Endothelial cell of umbilical vein (primary cell): ENCODE measurements around the gene PPP1R1B. TPM values are rescaled to one million over a fixed set of nuclear protein-coding genes. Genes with fewer than 3 reads are reported as not detected.

Experiments
- BruUV-seq: library from RNA; stranded (reverse); fragments of 400-500 nt; replicated peaks from 2 replicates; lab custom pipeline; 2021; lab: Mats Ljungman, UMichigan
- CTCF ChIA-PET: fragments of 300-600, 350-600 bp; sonication (Branson Sonifier 250); formaldehyde crosslinking; loops from one replicate; lab custom pipeline; 2021; ENCODE audit warnings: antibody characterized with exemption, inconsistent platforms; lab: Charles Lee
- POLR2A ChIA-PET: fragments of 300-600, 350-600 bp; sonication (Branson Sonifier 250); formaldehyde crosslinking; loops from one replicate; lab custom pipeline; 2021; ENCODE audit warnings: antibody characterized with exemption, inconsistent platforms; lab: Charles Lee
- DNase-seq: peaks from one replicate; pipeline ENCODE4 v3.0.0-alpha.2; 2011; ENCODE audit warnings: low read depth, low spot score
- FAIRE-seq: peaks from 2 replicates; lab custom pipeline; 2011; peaks lifted over from hg19 to GRCh38; lab: Jason Lieb, UNC
- H2AFZ ChIP-seq: 2 replicates; pipeline ENCODE4 v1.6.0; 2012; ENCODE audit warnings: low read depth, low read length, control low read depth, inconsistent platforms
- H3K27ac ChIP-seq: 2 replicates; pipeline ENCODE4 v1.5.1; 2011; ENCODE audit warnings: low read depth, mild to moderate bottlenecking, control low read depth, low read length, moderate library complexity; ENCODE audit not compliant: insufficient read depth
- H3K27me3 ChIP-seq, 2 experiments: 2 replicates each; pipeline versions ENCODE4 v1.6.0 to v1.6.1; 2011; ENCODE audit warnings: low read length in 2 of 2, mixed read lengths in 1 of 2; ENCODE audit not compliant: control insufficient read depth in 2 of 2, insufficient read depth in 2 of 2
- H3K36me3 ChIP-seq, 2 experiments: 2 replicates in 1 of 2; 3 replicates in 1 of 2; pipeline ENCODE4 v1.5.1; 2011; ENCODE audit warnings: low read length in 2 of 2, mild to moderate bottlenecking in 1 of 2, moderate library complexity in 1 of 2; ENCODE audit not compliant: control insufficient read depth in 2 of 2, insufficient read depth in 2 of 2; ENCODE audit errors: extremely low read depth in 1 of 2
- H3K4me1 ChIP-seq: 3 replicates; pipeline ENCODE4 v1.5.1; 2011; ENCODE audit warnings: mild to moderate bottlenecking, low read length; ENCODE audit not compliant: control insufficient read depth, insufficient read depth; ENCODE audit errors: extremely low read depth
- H3K4me2 ChIP-seq: 2 replicates; pipeline ENCODE4 v1.6.1; 2011; ENCODE audit warnings: low read length, control low read depth, mixed read lengths; ENCODE audit not compliant: insufficient read depth
- H3K4me3 ChIP-seq, 3 experiments: fragments of 200-600 bp in 1 of 3; sonication (generic), shearing (Covaris generic) in 1 of 3; replicated peaks in 1 of 3; 2 replicates each; pipeline ENCODE4 v1.5.1; 2011 to 2016; ENCODE audit warnings: control low read depth in 3 of 3, low read length in 3 of 3, mild to moderate bottlenecking in 2 of 3, inconsistent platforms in 1 of 3, low read depth in 1 of 3, moderate library complexity in 1 of 3; ENCODE audit not compliant: insufficient read depth in 1 of 3
- H3K79me2 ChIP-seq: 2 replicates; pipeline ENCODE4 v1.6.0; 2012; ENCODE audit warnings: low read length, inconsistent platforms; ENCODE audit not compliant: control insufficient read depth, insufficient read depth
- H3K9ac ChIP-seq: replicated peaks from 2 replicates; pipeline ENCODE3; 2011; ENCODE audit warnings: low read length, control low read depth; ENCODE audit not compliant: insufficient read depth; ENCODE audit errors: extremely low read depth
- H3K9me1 ChIP-seq: replicated peaks from 3 replicates; pipeline ENCODE4 v1.6.0; 2011; ENCODE audit warnings: mild to moderate bottlenecking, low read length; ENCODE audit not compliant: control insufficient read depth, insufficient read depth; ENCODE audit errors: extremely low read depth
- H3K9me3 ChIP-seq: replicated peaks from 2 replicates; pipeline ENCODE4 v1.5.1; 2012; ENCODE audit warnings: low read length, inconsistent platforms; ENCODE audit not compliant: control insufficient read depth, insufficient read depth
- H4K20me1 ChIP-seq: replicated peaks from 2 replicates; pipeline ENCODE3; 2011; ENCODE audit warnings: mild to moderate bottlenecking, low read length; ENCODE audit not compliant: control insufficient read depth, insufficient read depth; ENCODE audit errors: extremely low read depth
- EZH2 ChIP-seq: IDR thresholded peaks from 2 replicates; pipeline ENCODE4 v1.6.1; 2012; ENCODE audit warnings: borderline replicate concordance, low read depth, mild to moderate bottlenecking, moderate library complexity, low read length, inconsistent platforms; ENCODE audit not compliant: severe bottlenecking
- FOS ChIP-seq: IDR thresholded peaks from 2 replicates; pipeline ENCODE4 v1.6.1; 2011; ENCODE audit warnings: mild to moderate bottlenecking, low read length, moderate library complexity, borderline replicate concordance; ENCODE audit not compliant: insufficient read depth
- GATA2 ChIP-seq: IDR thresholded peaks from 2 replicates; pipeline ENCODE4 v1.7.0; 2011; ENCODE audit warnings: low read depth, mild to moderate bottlenecking, moderate library complexity, mixed read lengths, low read length; ENCODE audit not compliant: insufficient read length, insufficient read depth
- JUN ChIP-seq: IDR thresholded peaks from 2 replicates; pipeline ENCODE4 v1.6.1; 2011; ENCODE audit warnings: borderline replicate concordance, low read depth; ENCODE audit not compliant: insufficient read length, insufficient read depth
- MAX ChIP-seq: IDR thresholded peaks from 2 replicates; pipeline ENCODE4 v1.6.1; 2011; ENCODE audit not compliant: insufficient read depth, insufficient read length
- MYC ChIP-seq: IDR thresholded peaks from one replicate; pipeline ENCODE4 v1.6.1; 2011; ENCODE audit warnings: mild to moderate bottlenecking, low read depth, low read length
- POLR2A ChIP-seq: IDR thresholded peaks from 2 replicates; pipeline ENCODE4 v1.6.1; 2012; ENCODE audit warnings: low read depth, mild to moderate bottlenecking, control low read depth, low read length
- POLR2AphosphoS5 ChIP-seq: IDR thresholded peaks from 2 replicates; pipeline ENCODE4 v1.6.1; 2012; ENCODE audit warnings: low read depth, mild to moderate bottlenecking, control low read depth, low read length, moderate library complexity; ENCODE audit not compliant: insufficient read depth
- dilution Hi-C: fragments of 300-500 bp; cut with MboI; formaldehyde crosslinking; loops from one replicate; pipeline ENCODE4 v1.15.0; 2019; ENCODE audit warnings: low sequenced_read_pairs; ENCODE audit not compliant: extremely low pct_ligation_motif_present
- intact Hi-C: fragments of 100-400 bp; cut with micrococcal nuclease; formaldehyde crosslinking; loops from one replicate; pipeline ENCODE4 v1.10.0; 2022
- polyA plus RNA-seq, 4 experiments: library from polyadenylated mRNA; depleted of rRNA in 3 of 4; stranded (reverse) in 3 of 4; unstranded in 1 of 4; fragments of >200 nt; gene quantifications; 2 replicates each; pipeline versions ENCODE4 v1.2.1 to v1.2.3, GENCODE V29; 2011 to 2012; ENCODE audit warnings: missing spikeins in 1 of 4
- total RNA-seq: library from RNA; stranded (reverse); gene quantifications from 2 replicates; pipeline ENCODE4 v1.2.3, GENCODE V29; 2021
- TF ChIP-seq, protein P1 (sequence below), 2 donors: IDR thresholded peaks; 1 replicate in 1 of 2; 2 replicates in 1 of 2; pipeline ENCODE4 v1.5.1; 2011; ENCODE audit warnings: low read length in 2 of 2, mild to moderate bottlenecking in 2 of 2, moderate library complexity in 2 of 2, control low read depth in 1 of 2, inconsistent platforms in 1 of 2, low read depth in 1 of 2; ENCODE audit not compliant: insufficient read depth in 1 of 2; ENCODE audit errors: extremely low read depth in 1 of 2

Gene PPP1R1B
- total and polyA plus RNA-seq, 2 donors (not counting 3 experiments of a cell fraction or from before 2014, with no cell fraction given) = not detected

DNA sequence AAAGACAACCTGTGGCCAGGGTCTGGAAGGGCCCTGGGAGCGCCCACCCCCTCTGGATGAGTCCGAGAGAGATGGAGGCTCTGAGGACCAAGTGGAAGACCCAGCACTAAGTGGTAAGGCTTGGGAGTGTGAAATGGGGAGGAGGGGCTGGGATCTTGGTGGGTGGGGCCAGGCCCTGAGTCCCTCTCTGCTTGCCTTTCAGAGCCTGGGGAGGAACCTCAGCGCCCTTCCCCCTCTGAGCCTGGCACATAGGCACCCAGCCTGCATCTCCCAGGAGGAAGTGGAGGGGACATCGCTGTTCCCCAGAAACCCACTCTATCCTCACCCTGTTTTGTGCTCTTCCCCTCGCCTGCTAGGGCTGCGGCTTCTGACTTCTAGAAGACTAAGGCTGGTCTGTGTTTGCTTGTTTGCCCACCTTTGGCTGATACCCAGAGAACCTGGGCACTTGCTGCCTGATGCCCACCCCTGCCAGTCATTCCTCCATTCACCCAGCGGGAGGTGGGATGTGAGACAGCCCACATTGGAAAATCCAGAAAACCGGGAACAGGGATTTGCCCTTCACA, 8.9 kb downstream of the PPP1R1B start:
- Histone ChIP-seq H3K9me1 (no peaks in the 10 kb centered on the region), H4K20me1 (no peaks in the 10 kb centered on the region), H2AFZ (no peak overlapping the region), H3K27me3 (peaks cover 9 to 15% of the 10 kb centered on the region in 2 experiments), H3K9me3 (no peaks in the 10 kb centered on the region), H3K4me3 (no peak overlapping the region), H3K27ac (no peak overlapping the region), H3K4me2 (no peak overlapping the region), H3K36me3 (no peaks in the 10 kb centered on the region), H3K79me2 (peaks cover 16% of the 10 kb centered on the region), H3K9ac (no peak overlapping the region), H3K4me1 (peaks cover 14% of the 10 kb centered on the region)
- no peak for FAIRE-seq
- dilution Hi-C loops (loop anchor here (10.0 kb wide), 1 partner anchor 109 kb away; no protein-coding TSS in a partner anchor), intact Hi-C loops (loop anchor here (5.0 kb wide), 1 partner anchor 117 kb away; no protein-coding TSS in a partner anchor)
- CTCF ChIA-PET = interaction anchor here (0.9 to 6.4 kb wide), 10 partner anchors 11 to 91 kb away, joined by 3 to 141 read pairs (median 6); partner anchors contain the start of gene ERBB2
- no TSS peak for BruUV-seq
- TF ChIP-seq POLR2A = no peak
- TF ChIP-seq, protein P1, sequence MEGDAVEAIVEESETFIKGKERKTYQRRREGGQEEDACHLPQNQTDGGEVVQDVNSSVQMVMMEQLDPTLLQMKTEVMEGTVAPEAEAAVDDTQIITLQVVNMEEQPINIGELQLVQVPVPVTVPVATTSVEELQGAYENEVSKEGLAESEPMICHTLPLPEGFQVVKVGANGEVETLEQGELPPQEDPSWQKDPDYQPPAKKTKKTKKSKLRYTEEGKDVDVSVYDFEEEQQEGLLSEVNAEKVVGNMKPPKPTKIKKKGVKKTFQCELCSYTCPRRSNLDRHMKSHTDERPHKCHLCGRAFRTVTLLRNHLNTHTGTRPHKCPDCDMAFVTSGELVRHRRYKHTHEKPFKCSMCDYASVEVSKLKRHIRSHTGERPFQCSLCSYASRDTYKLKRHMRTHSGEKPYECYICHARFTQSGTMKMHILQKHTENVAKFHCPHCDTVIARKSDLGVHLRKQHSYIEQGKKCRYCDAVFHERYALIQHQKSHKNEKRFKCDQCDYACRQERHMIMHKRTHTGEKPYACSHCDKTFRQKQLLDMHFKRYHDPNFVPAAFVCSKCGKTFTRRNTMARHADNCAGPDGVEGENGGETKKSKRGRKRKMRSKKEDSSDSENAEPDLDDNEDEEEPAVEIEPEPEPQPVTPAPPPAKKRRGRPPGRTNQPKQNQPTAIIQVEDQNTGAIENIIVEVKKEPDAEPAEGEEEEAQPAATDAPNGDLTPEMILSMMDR (IDR thresholded peaks at IDR 0.05; ENCODE audit: extremely low read depth in 1 of 2, insufficient read depth in 1 of 2, low read depth in 1 of 2, low read length in 2 of 2) = no peak
- no peak for TF ChIP-seq FOS
- no peak for TF ChIP-seq POLR2AphosphoS5
- TF ChIP-seq MAX = no peak
- TF ChIP-seq JUN = no peak
- no peak for TF ChIP-seq GATA2
- TF ChIP-seq MYC = no peak
- TF ChIP-seq EZH2 = no peak
- POLR2A ChIA-PET = no interaction called here
- DNase-seq = no peak
